ENCODE data around the gene CREBL2.

DNA sequence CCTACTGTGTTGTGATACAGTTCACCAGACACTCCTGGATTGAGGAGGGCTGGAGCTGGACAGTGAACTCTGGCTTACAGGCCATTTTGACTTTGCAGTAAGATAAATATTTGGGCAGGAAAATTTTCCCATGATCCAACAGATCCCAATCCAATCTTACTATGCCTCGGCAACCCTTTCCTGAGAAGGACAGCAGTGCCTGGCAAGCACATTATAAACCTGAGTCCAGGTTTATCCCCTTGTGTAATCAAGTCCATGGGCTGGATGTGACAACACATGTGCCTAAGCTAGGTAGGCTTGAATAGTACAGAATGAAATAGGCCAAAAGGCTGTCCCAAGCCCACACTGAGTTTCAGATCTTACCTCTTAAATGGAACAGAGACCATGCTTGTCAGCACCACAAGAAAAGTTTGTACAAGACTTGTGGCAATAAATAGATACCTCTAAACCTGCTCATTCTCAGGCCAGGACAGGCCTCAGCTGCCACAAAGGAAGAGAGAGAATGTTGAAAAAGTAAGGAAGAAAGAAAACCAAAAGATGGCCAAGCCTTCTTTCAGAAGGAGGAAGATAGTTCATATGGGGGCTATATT lies 34.9 kb downstream of the CREBL2 start:
- TF ChIP-seq, protein P1, sequence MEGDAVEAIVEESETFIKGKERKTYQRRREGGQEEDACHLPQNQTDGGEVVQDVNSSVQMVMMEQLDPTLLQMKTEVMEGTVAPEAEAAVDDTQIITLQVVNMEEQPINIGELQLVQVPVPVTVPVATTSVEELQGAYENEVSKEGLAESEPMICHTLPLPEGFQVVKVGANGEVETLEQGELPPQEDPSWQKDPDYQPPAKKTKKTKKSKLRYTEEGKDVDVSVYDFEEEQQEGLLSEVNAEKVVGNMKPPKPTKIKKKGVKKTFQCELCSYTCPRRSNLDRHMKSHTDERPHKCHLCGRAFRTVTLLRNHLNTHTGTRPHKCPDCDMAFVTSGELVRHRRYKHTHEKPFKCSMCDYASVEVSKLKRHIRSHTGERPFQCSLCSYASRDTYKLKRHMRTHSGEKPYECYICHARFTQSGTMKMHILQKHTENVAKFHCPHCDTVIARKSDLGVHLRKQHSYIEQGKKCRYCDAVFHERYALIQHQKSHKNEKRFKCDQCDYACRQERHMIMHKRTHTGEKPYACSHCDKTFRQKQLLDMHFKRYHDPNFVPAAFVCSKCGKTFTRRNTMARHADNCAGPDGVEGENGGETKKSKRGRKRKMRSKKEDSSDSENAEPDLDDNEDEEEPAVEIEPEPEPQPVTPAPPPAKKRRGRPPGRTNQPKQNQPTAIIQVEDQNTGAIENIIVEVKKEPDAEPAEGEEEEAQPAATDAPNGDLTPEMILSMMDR (conservative IDR thresholded peaks at IDR 0.05; ENCODE audit: low read length) = no peak
- no peak for TF ChIP-seq EZH2phosphoT487 (IDR thresholded peaks at IDR 0.05; ENCODE audit: borderline replicate concordance, low read depth, low read length)

All from OCI-LY7 (cell line).